ENCODE data around the gene PBRM1.

The PBRM1 gene

DNA sequence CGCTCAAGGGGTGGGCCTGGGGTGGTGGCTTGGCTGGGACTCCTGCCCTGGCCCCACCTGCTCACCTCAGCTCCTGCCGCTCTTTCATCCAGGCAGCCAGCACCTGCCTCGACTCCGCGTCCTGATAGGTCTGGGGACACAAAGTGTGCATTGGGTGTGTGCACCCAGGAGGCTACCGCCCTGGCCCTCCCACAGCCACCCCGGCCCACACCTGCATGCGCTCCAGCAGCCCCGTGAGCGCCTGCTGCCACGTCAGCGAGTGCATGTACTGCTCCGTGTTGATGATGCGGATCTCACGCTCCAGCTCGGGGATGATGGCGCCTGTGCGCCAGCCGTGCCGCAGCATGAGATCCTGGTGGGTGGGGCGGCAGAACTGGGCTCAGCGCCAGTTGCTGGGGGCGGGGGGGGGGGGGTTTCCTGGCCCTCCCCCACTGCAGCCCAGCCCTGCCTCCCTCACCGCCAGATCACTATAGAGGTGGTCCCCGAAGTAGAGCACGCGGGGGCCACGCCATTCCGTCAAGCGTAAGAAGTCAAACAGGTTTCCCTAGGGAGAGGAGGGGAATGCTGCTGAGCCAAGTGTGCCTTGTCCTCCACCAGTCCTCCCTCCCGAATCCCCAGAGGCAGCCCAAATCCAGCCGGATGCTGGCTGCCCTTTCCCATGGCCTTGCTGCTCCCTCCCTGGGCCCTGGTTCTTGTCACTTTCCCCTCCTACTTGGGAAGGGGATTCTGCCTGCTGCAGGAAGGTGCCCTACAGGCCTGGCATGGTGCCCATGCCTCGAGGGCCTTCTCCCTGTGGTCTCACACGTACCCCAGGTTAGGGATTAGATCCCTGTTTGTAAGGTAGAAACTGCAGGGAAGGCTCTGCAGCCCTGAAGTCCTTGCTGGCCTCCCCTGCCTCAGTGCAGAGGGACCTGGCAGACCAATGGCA, 160.7 kb downstream of the PBRM1 start:
- DNase-seq = no peak

DNA sequence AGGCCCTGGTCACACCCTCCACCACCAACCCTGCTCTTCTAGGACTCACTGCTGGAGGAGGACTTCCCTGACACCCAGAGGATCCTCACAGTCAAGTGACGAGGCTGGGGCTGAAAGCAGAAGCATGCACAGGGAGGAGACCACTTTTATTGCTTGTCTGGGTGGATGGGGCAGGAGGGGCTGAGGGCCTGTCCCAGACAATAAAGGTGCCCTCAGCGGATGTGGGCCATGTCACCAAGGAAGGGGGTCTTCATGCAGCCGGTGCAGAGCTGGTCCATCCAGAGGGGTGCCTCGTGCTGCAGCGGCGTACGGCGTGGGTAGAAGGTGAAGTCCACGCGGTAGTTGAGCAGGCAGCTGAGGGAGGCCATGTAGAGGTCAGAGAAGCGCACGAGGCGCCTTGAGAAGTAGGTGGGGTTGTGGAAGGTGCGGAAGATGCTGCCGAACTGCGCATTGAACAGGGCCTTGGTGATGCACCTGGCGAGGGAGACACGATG, 161.4 kb downstream of the PBRM1 start:
- DNase-seq = no peak

DNA sequence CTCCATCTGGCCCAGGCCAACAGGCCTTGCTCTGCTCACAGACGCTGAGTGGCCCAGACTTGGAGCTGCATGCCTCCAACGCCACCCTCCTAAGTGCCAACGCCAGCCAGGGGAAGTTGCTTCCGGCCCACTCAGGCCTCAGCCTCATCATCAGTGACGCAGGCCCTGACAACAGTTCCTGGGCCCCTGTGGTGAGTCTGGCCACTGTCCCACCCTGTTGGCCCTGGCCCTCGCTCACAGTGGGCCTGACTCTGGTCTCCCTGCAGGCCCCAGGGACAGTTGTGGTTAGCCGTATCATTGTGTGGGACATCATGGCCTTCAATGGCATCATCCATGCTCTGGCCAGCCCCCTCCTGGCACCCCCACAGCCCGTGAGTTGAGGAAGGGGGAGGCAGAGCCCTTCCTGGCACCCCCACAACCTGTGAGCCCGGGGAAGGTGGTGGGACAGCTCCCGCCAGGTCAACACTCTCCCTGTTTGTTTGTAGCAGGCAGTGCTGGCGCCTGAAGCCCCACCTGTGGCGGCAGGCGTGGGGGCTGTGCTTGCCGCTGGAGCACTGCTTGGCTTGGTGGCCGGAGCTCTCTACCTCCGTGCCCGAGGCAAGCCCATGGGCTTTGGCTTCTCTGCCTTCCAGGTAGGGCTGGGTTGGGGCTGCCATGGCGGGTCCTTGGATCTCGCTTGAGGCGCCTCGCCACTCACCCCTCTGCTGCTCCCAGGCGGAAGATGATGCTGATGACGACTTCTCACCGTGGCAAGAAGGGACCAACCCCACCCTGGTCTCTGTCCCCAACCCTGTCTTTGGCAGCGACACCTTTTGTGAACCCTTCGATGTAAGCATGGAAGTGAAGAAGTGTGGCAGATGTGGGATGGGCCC, 162.1 kb downstream of the PBRM1 start:
- DNase-seq = no peak

DNA sequence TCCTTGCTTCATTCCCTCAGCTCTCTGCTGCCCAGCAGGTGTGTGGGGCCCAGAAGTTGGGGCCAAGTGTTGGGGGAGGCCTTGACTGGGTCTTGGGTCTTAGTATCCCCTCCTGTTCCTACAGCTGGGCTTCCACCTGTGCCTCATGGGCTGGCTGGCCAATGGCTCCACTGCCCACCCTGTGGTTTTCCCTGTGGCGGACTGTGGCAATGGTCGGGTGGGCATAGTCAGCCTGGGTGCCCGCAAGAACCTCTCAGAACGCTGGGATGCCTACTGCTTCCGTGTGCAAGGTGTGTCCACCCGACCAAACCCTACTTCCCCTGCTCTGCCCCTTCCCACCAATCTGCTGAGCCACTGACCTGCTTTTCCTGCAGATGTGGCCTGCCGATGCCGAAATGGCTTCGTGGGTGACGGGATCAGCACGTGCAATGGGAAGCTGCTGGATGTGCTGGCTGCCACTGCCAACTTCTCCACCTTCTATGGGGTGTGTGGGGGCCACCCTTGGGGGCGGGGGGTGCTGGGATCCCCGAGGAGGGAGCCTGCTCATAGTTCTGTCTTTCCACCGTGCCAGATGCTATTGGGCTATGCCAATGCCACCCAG, 163.0 kb downstream of the PBRM1 start:
- DNase-seq = no peak

DNA sequence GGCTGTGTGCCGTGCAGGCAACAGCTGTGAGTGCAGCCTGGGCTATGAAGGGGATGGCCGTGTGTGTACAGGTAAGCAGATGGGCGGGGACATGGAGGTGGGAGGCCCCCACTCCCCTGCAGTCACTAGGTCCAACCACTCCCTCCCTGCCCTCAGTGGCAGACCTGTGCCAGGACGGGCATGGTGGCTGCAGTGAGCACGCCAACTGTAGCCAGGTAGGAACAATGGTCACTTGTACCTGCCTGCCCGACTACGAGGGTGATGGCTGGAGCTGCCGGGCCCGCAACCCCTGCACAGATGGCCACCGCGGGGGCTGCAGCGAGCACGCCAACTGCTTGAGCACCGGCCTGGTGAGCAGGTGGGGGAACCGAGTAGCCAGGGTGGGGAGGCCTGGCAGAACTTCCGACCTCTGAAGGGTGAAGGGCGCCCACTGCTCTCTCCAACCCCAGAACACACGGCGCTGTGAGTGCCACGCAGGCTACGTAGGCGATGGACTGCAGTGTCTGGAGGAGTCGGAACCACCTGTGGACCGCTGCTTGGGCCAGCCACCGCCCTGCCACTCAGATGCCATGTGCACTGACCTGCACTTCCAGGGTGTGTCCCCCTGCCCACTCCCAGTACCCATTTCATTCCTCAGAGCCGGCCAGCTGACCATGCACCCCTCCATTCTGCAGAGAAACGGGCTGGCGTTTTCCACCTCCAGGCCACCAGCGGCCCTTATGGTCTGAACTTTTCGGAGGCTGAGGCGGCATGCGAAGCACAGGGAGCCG, 163.6 kb downstream of the PBRM1 start:
- no peak for DNase-seq

DNA sequence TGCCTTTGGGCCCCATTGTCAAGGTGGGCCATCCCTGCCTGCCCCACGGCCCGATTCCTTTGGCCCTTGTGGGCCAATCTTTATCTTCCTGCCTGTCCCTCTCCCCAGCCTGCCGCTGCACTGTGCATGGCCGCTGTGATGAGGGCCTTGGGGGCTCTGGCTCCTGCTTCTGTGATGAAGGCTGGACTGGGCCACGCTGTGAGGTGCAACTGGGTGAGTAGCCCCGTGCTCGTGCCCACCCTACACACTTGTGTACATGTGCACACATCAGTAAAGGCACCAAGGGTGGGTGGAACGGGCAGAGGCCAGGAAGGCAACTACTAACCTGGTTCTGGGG, 164.3 kb downstream of the PBRM1 start:
- DNase-seq = no peak

DNA sequence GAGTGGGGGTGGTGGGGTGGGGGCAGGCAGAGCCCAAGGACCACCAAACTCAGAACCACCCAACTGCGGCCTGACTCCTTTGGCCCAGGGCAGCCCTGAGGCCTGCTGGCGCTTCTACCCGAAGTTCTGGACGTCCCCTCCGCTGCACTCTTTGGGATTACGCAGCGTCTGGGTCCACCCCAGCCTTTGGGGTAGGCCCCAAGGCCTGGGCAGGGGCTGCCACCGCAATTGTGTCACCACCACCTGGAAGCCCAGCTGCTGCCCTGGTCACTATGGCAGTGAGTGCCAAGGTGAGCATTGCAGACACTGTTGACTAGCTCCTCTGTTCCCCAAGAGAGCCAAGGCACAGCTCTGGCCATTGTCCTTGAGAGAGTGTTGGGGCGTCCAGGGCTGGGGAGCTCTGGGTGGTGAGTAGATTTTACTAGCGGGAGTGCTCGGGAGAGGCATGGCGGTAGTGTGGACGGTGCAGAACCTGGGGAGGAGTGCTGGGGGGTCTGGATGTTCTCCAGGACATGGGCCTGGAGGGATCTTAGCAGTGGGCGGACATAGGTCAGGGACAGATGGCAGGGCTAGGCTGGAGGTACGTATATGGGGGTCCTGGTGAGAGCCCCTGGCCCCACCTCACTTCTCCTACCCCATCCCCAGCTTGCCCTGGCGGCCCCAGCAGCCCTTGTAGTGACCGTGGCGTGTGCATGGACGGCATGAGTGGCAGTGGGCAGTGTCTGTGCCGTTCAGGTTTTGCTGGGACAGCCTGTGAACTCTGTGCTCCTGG, 164.8 kb downstream of the PBRM1 start:
- no peak for DNase-seq

DNA sequence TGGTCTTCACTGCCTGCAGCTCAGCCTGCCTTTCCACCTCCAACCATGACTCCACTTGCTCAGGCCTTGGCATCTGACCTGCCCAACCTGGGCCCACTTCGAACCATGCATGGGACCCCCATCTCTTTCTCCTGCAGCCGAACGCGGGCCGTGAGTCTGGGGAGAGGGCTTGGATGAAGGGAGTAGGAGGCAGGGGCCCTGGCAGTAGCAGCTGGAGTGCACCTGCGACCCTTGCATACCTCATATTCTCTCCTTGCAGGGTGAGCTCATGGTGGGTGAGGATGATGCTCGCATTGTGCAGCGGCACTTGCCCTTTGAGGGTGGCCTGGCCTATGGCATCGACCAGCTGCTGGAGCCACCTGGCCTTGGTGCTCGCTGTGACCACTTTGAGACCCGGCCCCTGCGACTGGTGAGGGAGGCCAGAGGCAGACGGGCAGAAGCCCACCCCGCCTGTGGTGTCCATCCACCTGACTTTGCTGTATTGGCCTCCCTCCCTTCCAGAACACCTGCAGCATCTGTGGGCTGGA, 165.5 kb downstream of the PBRM1 start:
- DNase-seq = no peak

DNA sequence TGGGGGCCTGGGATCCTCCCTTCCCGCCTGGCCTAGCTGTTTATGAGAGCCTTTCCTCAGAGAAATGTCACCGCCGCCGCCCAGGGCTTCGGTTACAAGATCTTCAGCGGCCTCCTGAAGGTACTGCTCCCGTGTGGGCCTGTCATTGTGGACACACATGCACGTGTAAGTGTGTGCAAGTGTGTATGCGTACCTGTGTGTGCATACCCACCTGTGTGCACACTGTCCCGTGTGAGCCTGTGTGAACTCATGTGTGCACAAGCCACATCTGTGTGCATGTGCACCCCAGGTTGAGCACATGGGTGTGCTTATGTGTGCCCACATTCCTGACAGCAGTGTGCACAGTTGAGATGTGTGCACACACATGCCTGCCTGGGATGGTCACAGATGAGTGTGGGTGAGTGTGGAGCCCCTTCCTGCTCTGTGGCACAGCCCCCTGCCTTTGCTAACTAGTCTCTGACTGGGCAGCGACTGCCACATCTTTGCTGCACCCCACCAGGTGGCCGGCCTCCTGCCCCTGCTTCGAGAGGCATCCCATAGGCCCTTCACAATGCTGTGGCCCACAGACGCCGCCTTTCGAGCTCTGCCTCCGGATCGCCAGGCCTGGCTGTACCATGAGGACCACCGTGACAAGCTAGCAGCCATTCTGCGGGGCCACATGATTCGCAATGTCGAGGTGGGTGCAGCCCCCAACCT, 166.1 kb downstream of the PBRM1 start:
- no peak for DNase-seq

DNA sequence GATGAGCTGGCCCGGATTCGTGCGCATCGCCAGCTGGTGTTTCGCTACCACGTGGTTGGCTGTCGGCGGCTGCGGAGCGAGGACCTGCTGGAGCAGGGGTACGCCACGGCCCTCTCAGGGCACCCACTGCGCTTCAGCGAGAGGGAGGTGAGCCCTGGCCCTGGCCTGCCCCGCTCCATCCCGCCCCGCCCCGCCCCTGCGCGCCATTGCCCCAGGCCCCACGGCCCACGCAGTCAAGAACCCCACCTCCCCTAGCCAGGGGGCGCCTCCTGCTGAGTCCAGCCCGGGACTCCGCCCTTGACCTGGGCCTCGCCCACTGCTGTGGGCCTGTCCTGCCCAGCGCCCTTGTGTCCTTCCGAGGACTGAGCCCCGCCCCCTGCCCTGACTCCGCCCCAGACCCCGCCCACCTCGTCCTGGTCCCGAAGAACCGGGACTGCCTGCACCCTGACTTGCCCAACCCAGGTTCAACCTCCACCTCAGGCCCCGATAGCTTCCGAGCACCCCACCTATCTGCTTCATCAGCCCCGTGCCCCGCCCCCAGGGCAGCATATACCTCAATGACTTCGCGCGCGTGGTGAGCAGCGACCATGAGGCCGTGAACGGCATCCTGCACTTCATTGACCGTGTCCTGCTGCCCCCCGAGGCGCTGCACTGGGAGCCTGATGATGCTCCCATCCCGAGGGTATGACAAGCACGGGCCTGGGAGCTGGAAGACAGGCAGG, 166.8 kb downstream of the PBRM1 start:
- no peak for DNase-seq

DNA sequence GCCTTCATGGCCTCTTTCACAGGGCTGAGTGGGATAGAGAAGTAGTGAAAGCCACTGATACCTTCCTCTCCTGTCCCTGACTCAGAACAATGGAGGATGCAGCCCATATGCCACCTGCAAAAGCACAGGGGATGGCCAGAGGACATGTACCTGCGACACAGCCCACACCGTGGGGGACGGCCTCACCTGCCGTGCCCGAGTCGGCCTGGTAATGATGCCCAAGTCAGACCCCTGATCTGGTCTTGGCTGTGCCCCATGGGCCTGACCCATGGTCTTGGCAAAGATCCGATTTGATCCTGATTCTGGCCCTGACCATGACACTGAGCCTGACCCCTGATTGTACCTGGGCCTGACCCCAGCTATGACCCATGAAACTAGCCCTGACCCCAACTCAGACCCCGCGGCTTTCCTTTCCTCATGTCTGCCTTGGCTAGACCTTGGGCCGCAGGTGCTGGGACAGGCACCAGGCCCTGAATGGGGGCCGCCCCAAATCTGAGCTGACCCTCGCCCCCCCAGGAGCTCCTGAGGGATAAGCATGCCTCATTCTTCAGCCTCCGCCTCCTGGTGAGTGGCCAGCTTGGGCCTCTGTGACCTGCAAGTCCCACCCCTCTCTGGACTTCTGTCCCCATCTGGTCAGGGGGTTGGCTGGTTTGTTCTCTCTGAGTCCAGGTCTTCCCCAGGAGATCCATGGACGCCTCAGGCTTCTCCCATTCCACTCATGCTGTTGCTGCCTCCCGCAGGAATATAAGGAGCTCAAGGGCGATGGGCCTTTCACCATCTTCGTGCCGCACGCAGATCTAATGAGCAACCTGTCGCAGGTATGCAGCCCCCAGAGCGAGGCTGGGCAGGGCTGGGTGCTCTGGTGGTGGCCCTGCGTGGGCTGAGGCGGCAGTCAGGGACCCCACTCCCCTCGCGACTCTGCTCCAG, 167.7 kb downstream of the PBRM1 start:
- no peak for DNase-seq

DNA sequence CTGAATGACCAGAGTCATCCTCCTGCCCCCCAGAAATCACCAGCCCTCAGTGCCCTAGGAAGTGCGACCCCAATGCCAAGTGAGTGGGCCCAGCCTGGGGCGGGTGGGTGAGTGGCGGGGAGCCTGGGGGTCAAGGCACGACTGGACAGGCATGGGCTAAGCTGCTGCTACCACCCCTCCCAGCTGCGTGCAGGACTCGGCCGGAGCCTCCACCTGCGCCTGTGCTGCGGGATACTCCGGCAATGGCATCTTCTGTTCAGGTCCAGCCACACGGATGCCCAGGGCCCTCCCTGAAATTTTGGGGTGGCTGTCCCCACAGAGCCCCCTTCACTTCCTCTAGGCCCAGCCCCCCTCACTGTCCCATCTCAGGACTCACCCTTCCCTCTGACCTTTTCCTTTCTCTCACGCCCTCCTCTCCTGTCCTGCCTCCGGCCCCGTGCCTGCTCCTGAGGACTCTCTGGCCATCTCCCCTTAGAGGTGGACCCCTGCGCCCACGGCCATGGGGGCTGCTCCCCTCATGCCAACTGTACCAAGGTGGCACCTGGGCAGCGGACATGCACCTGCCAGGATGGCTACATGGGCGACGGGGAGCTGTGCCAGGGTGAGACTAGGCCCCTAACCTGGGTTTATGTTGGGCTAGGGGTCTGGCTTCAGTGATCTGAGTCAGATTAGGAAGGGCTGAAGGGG, 169.1 kb downstream of the PBRM1 start:
- no peak for DNase-seq

DNA sequence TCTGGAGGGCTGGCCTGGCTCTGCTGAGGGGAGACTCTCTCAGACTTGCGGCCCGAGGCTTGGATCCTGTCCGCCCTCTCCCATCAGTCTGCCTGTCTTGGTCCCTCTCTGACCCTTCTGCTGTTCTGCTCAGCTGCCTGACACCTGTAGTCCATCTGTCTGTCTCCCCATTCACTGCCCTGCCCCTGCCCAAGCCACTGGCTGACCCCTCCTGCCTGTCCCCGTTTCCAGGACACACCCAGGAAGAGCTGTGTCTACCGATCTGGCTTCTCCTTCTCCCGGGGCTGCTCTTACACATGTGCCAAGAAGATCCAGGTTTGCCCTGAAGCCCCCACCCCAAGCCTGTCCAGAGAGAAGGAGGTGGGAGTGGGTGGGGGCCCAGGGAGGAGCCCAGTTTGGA, 170.5 kb downstream of the PBRM1 start:
- DNase-seq = no peak

DNA sequence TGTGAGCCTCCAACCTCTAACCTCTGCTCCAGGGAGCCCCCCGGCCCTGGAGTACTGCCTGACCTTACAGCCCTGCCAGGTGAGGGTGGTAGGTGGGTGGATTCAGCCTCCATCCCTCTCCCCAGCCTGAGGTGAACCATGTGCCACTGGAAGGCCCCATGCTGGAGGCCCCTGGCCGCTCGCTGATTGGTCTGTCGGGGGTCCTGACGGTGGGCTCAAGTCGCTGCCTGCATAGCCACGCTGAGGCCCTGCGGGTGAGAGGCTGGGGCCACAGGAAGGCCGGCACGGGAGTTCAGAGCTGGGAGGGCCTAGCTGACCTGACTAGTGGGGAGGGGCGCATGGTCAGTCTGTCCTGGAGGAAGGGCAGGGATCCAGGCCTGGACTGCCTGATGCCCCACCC, 171.1 kb downstream of the PBRM1 start:
- DNase-seq = no peak

DNA sequence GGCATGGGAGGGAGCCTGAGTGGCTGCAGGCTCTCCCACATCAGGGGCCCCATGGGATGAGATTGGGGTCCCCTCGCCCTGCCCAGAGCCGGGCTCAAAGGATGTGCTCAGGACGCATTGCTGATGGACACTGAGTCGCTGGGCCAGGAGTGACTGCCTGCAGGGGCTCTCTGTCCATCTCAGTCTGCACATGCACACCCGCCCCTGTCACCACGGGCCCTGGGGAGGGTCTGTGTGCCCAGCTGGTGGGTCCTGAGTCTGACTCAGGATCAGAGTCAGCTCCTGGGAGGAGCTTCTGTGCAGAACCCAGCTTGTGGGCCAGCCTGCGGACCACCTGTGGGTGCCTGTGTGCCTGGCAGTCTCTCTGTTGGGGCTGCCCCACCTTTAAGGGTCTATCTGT, 172.4 kb downstream of the PBRM1 start:
- no peak for DNase-seq

DNA sequence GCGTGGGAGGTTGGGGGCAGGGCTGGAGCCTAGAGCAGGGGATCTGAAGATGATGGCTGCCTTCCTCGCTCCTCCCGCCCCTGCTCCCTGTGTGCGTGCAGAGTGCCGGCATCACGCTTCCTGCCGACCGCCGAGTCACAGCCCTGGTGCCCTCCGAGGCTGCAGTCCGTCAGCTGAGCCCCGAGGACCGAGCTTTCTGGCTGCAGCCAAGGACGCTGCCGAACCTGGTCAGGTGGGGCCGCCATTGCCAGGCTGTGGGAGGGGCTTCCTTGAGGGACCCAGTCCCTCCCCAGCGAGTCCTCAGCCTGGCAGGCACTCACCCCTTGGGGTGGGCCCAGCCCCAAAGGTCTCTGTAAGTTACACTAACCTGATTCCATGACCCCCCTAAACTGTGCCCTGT, 173.0 kb downstream of the PBRM1 start:
- DNase-seq = no peak

DNA sequence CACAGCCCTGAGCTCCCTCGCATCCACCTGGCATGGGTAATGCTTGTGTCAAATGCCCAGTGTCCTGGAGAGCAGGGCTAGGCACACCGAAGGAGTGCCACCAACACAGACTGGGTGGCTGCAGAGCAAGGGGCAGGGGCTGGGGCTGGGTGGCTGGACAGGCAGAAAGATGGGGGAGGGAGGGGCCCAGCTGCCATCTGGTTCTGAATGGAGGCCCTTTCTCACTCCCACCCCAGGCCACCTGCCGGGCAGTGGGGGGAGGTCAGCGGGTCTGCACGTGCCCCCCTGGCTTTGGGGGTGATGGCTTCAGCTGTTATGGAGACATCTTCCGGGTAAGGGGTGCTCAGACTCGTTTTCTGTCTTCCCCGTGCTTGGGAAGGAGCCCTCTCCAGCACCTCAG, 173.6 kb downstream of the PBRM1 start:
- no peak for DNase-seq

DNA sequence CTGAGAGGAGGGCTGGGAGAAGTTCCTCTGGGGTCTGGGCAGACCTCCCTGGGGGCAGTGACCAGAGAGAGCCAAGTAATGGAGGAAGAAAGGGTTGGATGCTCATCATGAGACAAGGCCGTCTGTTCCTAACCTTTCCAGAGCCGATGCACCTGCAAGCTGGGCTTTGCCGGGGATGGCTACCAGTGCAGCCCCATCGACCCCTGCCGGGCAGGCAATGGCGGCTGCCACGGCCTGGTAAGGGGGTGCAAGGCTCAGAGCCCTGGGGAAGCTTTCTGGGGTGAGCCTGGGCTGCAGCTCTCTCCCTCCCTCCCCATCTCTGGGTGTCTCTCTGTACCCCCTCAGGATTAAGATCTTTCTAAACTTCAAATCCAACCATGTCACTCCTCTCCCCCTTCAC, 174.2 kb downstream of the PBRM1 start:
- DNase-seq = no peak
